Measurements from ENCODE around the gene NUP210. TPM values are rescaled to one million over a fixed set of nuclear protein-coding genes. Genes with fewer than 3 reads are reported as not detected.

NUP210 gene
- polyA plus RNA-seq, 3 donors from 2014 or later, result 10.9 to 120 (median 36.7) TPM

GRCh38 chr3:13324835-13325501 lies 95.2 kb downstream of the NUP210 start:
- Mint-ChIP-seq H3K4me1 (no peaks in the 10 kb centered on the region), H3K27me3 (ENCODE audit: low read depth in 3 of 3) (peaks cover 0 to 9% (median 8%) of the 10 kb centered on the region in 3 donors), H3K27ac (peak overlapping the region in 4 of 6 donors; percentile 8 to 70 (median 59)), H3K4me3 (no peak overlapping the region), H3K36me3 (peaks cover 5 to 39% (median 12%) of the 10 kb centered on the region in 3 donors), H3K9me3 (no peaks in the 10 kb centered on the region)
- DNase-seq, result no peak

GRCh38 chr3:13323822-13324221 lies 96.3 kb downstream of the NUP210 start:
- no peaks in the 10 kb centered on the region for H3K9me3 Mint-ChIP-seq
- peak overlapping the region in 4 of 6 donors; percentile 28 to 62 (median 48) for H3K27ac Mint-ChIP-seq
- H3K27me3 Mint-ChIP-seq (ENCODE audit: low read depth in 3 of 3), result peaks cover 3 to 9% (median 6%) of the 10 kb centered on the region in 3 donors
- no peak for DNase-seq
- H3K4me3 Mint-ChIP-seq, result no peak overlapping the region
- no peaks in the 10 kb centered on the region for H3K4me1 Mint-ChIP-seq
- peaks cover 5 to 41% (median 12%) of the 10 kb centered on the region in 3 donors for H3K36me3 Mint-ChIP-seq

GRCh38 chr3:13322324-13322723 lies 97.8 kb downstream of the NUP210 start:
- Mint-ChIP-seq H3K4me3 (no peak overlapping the region), H3K4me1 (no peaks in the 10 kb centered on the region), H3K27ac (peak overlapping the region in 1 of 6 donors; percentile 35), H3K9me3 (no peaks in the 10 kb centered on the region), H3K27me3 (ENCODE audit: low read depth in 3 of 3) (peaks cover 3 to 9% (median 5%) of the 10 kb centered on the region in 3 donors), H3K36me3 (peaks cover 8 to 46% (median 10%) of the 10 kb centered on the region in 3 donors)
- DNase-seq, result no peak

GRCh38 chr3:13319564-13320220 lies 100.4 kb downstream of the NUP210 start:
- Mint-ChIP-seq H3K4me3 (no peak overlapping the region), H3K27ac (no peak overlapping the region), H3K9me3 (no peaks in the 10 kb centered on the region), H3K27me3 (ENCODE audit: low read depth in 3 of 3) (peaks cover 2 to 10% (median 3%) of the 10 kb centered on the region in 3 donors), H3K36me3 (peaks cover 13 to 46% (median 14%) of the 10 kb centered on the region in 3 donors), H3K4me1 (no peaks in the 10 kb centered on the region)
- DNase-seq, result no peak

- Mint-ChIP-seq H3K27me3 (ENCODE audit: low read depth in 3 of 3) (peaks cover 2 to 8% (median 3%) of the 10 kb centered on the region in 3 donors), H3K4me3 (no peak overlapping the region), H3K36me3 (peaks cover 13 to 43% (median 14%) of the 10 kb centered on the region in 3 donors), H3K27ac (peak overlapping the region in 3 of 6 donors; percentile 30 to 60 (median 34)), H3K4me1 (no peaks in the 10 kb centered on the region), H3K9me3 (no peaks in the 10 kb centered on the region)
- DNase-seq, result no peak
Measured at GRCh38 chr3:13318626-13319470, 101.3 kb downstream of the NUP210 start.

GRCh38 chr3:13317596-13318320 lies 102.4 kb downstream of the NUP210 start:
- H3K4me1 Mint-ChIP-seq, result no peaks in the 10 kb centered on the region
- H3K9me3 Mint-ChIP-seq, result no peaks in the 10 kb centered on the region
- no peak for DNase-seq
- H3K36me3 Mint-ChIP-seq, result peaks cover 13 to 42% (median 14%) of the 10 kb centered on the region in 3 donors
- H3K27me3 Mint-ChIP-seq (ENCODE audit: low read depth in 3 of 3), result peaks cover 3 to 10% (median 4%) of the 10 kb centered on the region in 3 donors
- peak overlapping the region in 3 of 6 donors; percentile 3 to 67 (median 62) for H3K27ac Mint-ChIP-seq
- H3K4me3 Mint-ChIP-seq, result no peak overlapping the region

- H3K27me3 Mint-ChIP-seq (ENCODE audit: low read depth in 3 of 3), result peaks cover 2 to 10% (median 3%) of the 10 kb centered on the region in 3 donors
- H3K4me1 Mint-ChIP-seq, result no peaks in the 10 kb centered on the region
- peak overlapping the region in 1 of 6 donors; percentile 13 for H3K27ac Mint-ChIP-seq
- H3K4me3 Mint-ChIP-seq, result no peak overlapping the region
- no peaks in the 10 kb centered on the region for H3K9me3 Mint-ChIP-seq
- DNase-seq, result no peak
- H3K36me3 Mint-ChIP-seq, result peaks cover 13 to 30% (median 14%) of the 10 kb centered on the region in 3 donors
Measured at GRCh38 chr3:13316603-13317002, 103.5 kb downstream of the NUP210 start.

GRCh38 chr3:13314877-13315276 lies 105.2 kb downstream of the NUP210 start:
- no peaks in the 10 kb centered on the region for H3K4me1 Mint-ChIP-seq
- H3K9me3 Mint-ChIP-seq, result no peaks in the 10 kb centered on the region
- H3K36me3 Mint-ChIP-seq, result peaks cover 13 to 26% (median 14%) of the 10 kb centered on the region in 3 donors
- peaks cover 2 to 10% (median 3%) of the 10 kb centered on the region in 3 donors for H3K27me3 Mint-ChIP-seq (ENCODE audit: low read depth in 3 of 3)
- DNase-seq, result no peak
- no peak overlapping the region for H3K4me3 Mint-ChIP-seq
- peak overlapping the region in 1 of 6 donors; percentile 34 for H3K27ac Mint-ChIP-seq

GRCh38 chr3:13313813-13314212 lies 106.3 kb downstream of the NUP210 start:
- peaks cover 13 to 26% (median 14%) of the 10 kb centered on the region in 3 donors for H3K36me3 Mint-ChIP-seq
- peaks cover under 1 to 10% (median 3%) of the 10 kb centered on the region in 3 donors for H3K27me3 Mint-ChIP-seq (ENCODE audit: low read depth in 3 of 3)
- H3K4me3 Mint-ChIP-seq, result no peak overlapping the region
- no peak for DNase-seq
- peak overlapping the region in 1 of 6 donors; percentile 70 for H3K27ac Mint-ChIP-seq
- H3K9me3 Mint-ChIP-seq, result no peaks in the 10 kb centered on the region
- peaks cover 0 to under 1% of the 10 kb centered on the region in 2 donors for H3K4me1 Mint-ChIP-seq

- no peak for DNase-seq
- Mint-ChIP-seq H3K27ac (peak overlapping the region in 3 of 6 donors; percentile 28 to 58 (median 57)), H3K27me3 (ENCODE audit: low read depth in 3 of 3) (peaks cover 8 to 12% (median 8%) of the 10 kb centered on the region in 3 donors)
Measured at GRCh38 chr3:13309004-13309403, 111.1 kb downstream of the NUP210 start.

GRCh38 chr3:13308380-13308801 lies 111.7 kb downstream of the NUP210 start:
- Mint-ChIP-seq H3K27me3 (ENCODE audit: low read depth in 3 of 3) (peaks cover 8 to 12% (median 8%) of the 10 kb centered on the region in 3 donors), H3K36me3 (peaks cover 0 to 7% (median 0%) of the 10 kb centered on the region in 3 donors), H3K27ac (peak overlapping the region in 4 of 6 donors; percentile 28 to 74 (median 58)), H3K9me3 (no peaks in the 10 kb centered on the region), H3K4me1 (peaks cover 1 to 7% of the 10 kb centered on the region in 2 donors), H3K4me3 (no peak overlapping the region)
- peak in 1 of 3 donors; percentile 15 for DNase-seq

More at GRCh38 chr3:13309004-13309403, 111.1 kb downstream of the NUP210 start:
- Mint-ChIP-seq H3K36me3 (peaks cover 0 to 7% (median 0%) of the 10 kb centered on the region in 3 donors), H3K4me1 (peaks cover 1 to 7% of the 10 kb centered on the region in 2 donors), H3K9me3 (no peaks in the 10 kb centered on the region), H3K4me3 (no peak overlapping the region)

GRCh38 chr3:13307041-13307440 lies 113.1 kb downstream of the NUP210 start:
- Mint-ChIP-seq H3K27me3 (ENCODE audit: low read depth in 3 of 3) (peaks cover 6 to 10% (median 8%) of the 10 kb centered on the region in 3 donors), H3K27ac (no peak overlapping the region)

GRCh38 chr3:13305623-13306022 lies 114.5 kb downstream of the NUP210 start:
- no peak overlapping the region for H3K4me3 Mint-ChIP-seq
- H3K9me3 Mint-ChIP-seq, result no peaks in the 10 kb centered on the region
- H3K27me3 Mint-ChIP-seq (ENCODE audit: low read depth in 3 of 3), result peaks cover 6 to 13% (median 8%) of the 10 kb centered on the region in 3 donors
- peaks cover 0 to 7% (median 0%) of the 10 kb centered on the region in 3 donors for H3K36me3 Mint-ChIP-seq
- H3K4me1 Mint-ChIP-seq, result peaks cover 1 to 7% of the 10 kb centered on the region in 2 donors
- no peak for DNase-seq
- no peak overlapping the region for H3K27ac Mint-ChIP-seq

More at GRCh38 chr3:13307041-13307440, 113.1 kb downstream of the NUP210 start:
- no peaks in the 10 kb centered on the region for H3K9me3 Mint-ChIP-seq
- no peak for DNase-seq
- peaks cover 0 to 7% (median 0%) of the 10 kb centered on the region in 3 donors for H3K36me3 Mint-ChIP-seq
- H3K4me1 Mint-ChIP-seq, result peaks cover 1 to 7% of the 10 kb centered on the region in 2 donors
- H3K4me3 Mint-ChIP-seq, result no peak overlapping the region

Data from immature natural killer cell (primary cell).